HepG2 (cell line): ENCODE data around the gene PLCB4.

Experiments
- DNMT1 ChIP-seq: sonication (generic); formaldehyde crosslinking; IDR thresholded peaks from 2 replicates; pipeline ENCODE4 v1.5.1; 2020; ENCODE audit warnings: mild to moderate bottlenecking, missing genetic modification reagents
- EZH2 ChIP-seq: conservative IDR thresholded peaks from 2 replicates; pipeline ENCODE4 v1.6.1; 2012; ENCODE audit warnings: mild to moderate bottlenecking, low read depth, low read length, moderate library complexity
- GABPB1 ChIP-seq: IDR thresholded peaks from 2 replicates; pipeline ENCODE4 v1.6.1; 2016; ENCODE audit warnings: mild to moderate bottlenecking, missing genetic modification reagents, moderate library complexity, missing compliant biosample characterization
- MYC ChIP-seq: sonication (generic); formaldehyde crosslinking; IDR thresholded peaks from 2 replicates; pipeline ENCODE4 v1.9.0; 2021; ENCODE audit warnings: missing genetic modification reagents, borderline replicate concordance
- NFYB ChIP-seq: sonication (generic); formaldehyde crosslinking; IDR thresholded peaks from 2 replicates; pipeline ENCODE4 v1.4.0; 2020; ENCODE audit warnings: missing genetic modification reagents
- POLR2A ChIP-seq, 2 experiments: IDR thresholded peaks; 2 replicates each; pipeline ENCODE4 v1.6.1; 2011; ENCODE audit warnings: low read depth in 2 of 2, low read length in 2 of 2, mild to moderate bottlenecking in 1 of 2, moderate library complexity in 1 of 2; ENCODE audit not compliant: insufficient read depth in 1 of 2
- POLR2G ChIP-seq: fragments of 200-400 bp; formaldehyde crosslinking; IDR thresholded peaks from 2 replicates; pipeline ENCODE4 v1.6.1; 2018; ENCODE audit warnings: mild to moderate bottlenecking, low read depth, low read length, moderate library complexity
- REPIN1 ChIP-seq: sonication (generic); formaldehyde crosslinking; IDR thresholded peaks from 2 replicates; pipeline ENCODE4 v1.8.0; 2022; ENCODE audit warnings: missing genetic modification reagents, low read depth, mild to moderate bottlenecking, borderline replicate concordance
- SOX5 ChIP-seq: IDR thresholded peaks from 2 replicates; pipeline ENCODE4 v1.6.1; 2016; ENCODE audit warnings: borderline replicate concordance
- TCF7L2 ChIP-seq: IDR thresholded peaks from 2 replicates; pipeline ENCODE4 v1.6.1; 2011; ENCODE audit warnings: mild to moderate bottlenecking, low read depth, low read length, moderate library complexity
- ZNF138 ChIP-seq: sonication (generic); formaldehyde crosslinking; IDR thresholded peaks from 2 replicates; pipeline ENCODE4 v1.5.0; 2020; ENCODE audit warnings: mild to moderate bottlenecking, low read depth, missing genetic modification reagents

- no peak for TF ChIP-seq REPIN1 (CRISPR knock-in tag)
- TF ChIP-seq EZH2: no peak
- TF ChIP-seq POLR2G: no peak
- TF ChIP-seq NFYB: no peak
- TF ChIP-seq ZNF138: no peak
- TF ChIP-seq SOX5 (CRISPR knock-in tag): no peak
- no peak for TF ChIP-seq POLR2A (IDR thresholded peaks at IDR 0.05; ENCODE audit: insufficient read depth in 1 of 2, low read depth in 2 of 2, low read length in 2 of 2)
- TF ChIP-seq TCF7L2: no peak
- TF ChIP-seq GABPB1 (CRISPR knock-in tag): no peak
- no peak for TF ChIP-seq MYC (CRISPR knock-in tag)
- no peak for TF ChIP-seq DNMT1 (CRISPR knock-in tag)
Observed at GRCh38 chr20:9439806-9440205, 370.9 kb downstream of the PLCB4 start.
